Esophagus squamous epithelium (tissue), 5 donors: ENCODE measurements around the gene PDE2A. TPM values are rescaled to one million over a fixed set of nuclear protein-coding genes. Genes with fewer than 3 reads are reported as not detected.

Experiments used
- DNase-seq: peaks from one replicate; lab custom pipeline; 2025; lab: John Stamatoyannopoulos, UW
- H3K27ac ChIP-seq, 4 donors: fragments of 200-600 bp; sonication (generic); one replicate each; pipeline ENCODE4 v1.5.1; 2016 to 2019; ENCODE audit warnings: mild to moderate bottlenecking in 1 of 4
- H3K27me3 ChIP-seq, 4 donors: fragments of 200-600 bp; sonication (generic); 1 replicate in 3 of 4; 2 replicates in 1 of 4; pipeline versions ENCODE4 v1.5.1 to v1.6.0; 2017 to 2021; ENCODE audit warnings: antibody characterized with exemption in 1 of 4
- H3K36me3 ChIP-seq, 3 donors: fragments of 200-600 bp; sonication (generic); one replicate each; pipeline ENCODE4 v1.5.1; 2016 to 2019
- H3K4me1 ChIP-seq, 3 donors: fragments of 200-600 bp; sonication (generic); one replicate each; pipeline ENCODE4 v1.5.1; 2017 to 2019
- H3K4me3 ChIP-seq, 4 donors: fragments of 200-600 bp; sonication (generic); 1 replicate in 3 of 4; 2 replicates in 1 of 4; pipeline ENCODE4 v1.5.1; 2016 to 2019; ENCODE audit warnings: mild to moderate bottlenecking in 2 of 4, moderate library complexity in 1 of 4
- H3K9me3 ChIP-seq, 3 donors: fragments of 200-600 bp; sonication (generic); one replicate each; pipeline ENCODE4 v1.5.1; 2016 to 2019
- POLR2A ChIP-seq, 4 donors: fragments of 450-650 bp; IDR thresholded peaks; one replicate each; pipeline ENCODE4 v1.6.1; 2017; ENCODE audit warnings: antibody characterized with exemption in 4 of 4, mild to moderate bottlenecking in 4 of 4, moderate library complexity in 3 of 4
- WGBS, 2 donors: methylation state at CpG; one replicate each; pipeline ENCODE4 v1.1.5; 2018; 5-methylcytosine and 5-hydroxymethylcytosine counted together
- intact Hi-C: fragments of 100-400 bp; cut with DNase I; formaldehyde crosslinking; loops from one replicate; pipeline ENCODE4 v1.15.0; 2022
- total RNA-seq, 4 donors: library from RNA; depleted of rRNA; stranded (reverse); fragments of >200 nt; gene quantifications; one replicate each; pipeline ENCODE4 v1.1.0, GENCODE V29; 2016
- TF ChIP-seq, protein P1 (sequence below), 6 experiments: fragments of 450-650 bp in 4 of 6; fragments of 200-600 bp in 2 of 6; sonication (generic) in 2 of 6; IDR thresholded peaks; one replicate each; pipeline ENCODE4 v1.5.1; 2016 to 2019; ENCODE audit warnings: antibody characterized with exemption in 6 of 6, mild to moderate bottlenecking in 4 of 6, moderate library complexity in 4 of 6
- donor health status: DM: yes; HTN: yes; CAD: no.

The PDE2A gene
- total RNA-seq, 4 donors from 2014 or later = 5.6 to 38.3 (median 12.9) TPM

DNA sequence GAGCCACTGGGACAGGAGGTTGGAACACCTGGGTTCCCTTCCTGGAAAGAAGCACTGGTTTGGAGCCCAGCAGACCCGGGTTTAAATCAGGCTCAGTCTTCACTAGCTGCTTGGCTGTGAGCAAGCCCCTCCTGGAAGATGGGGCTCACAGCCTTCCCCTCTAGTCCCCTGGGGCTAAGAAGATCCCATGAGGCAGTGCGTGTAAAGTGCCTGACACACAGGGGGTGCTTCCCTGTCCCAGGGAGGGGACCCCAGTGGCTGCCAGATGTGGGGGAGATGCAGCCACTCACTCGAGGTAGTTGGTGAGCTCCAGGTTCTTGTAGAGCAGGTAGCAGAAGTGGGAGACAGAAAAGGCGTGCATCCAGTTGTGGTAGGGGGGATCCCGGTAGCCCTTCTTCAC is 93.2 kb downstream of the PDE2A start:
- Histone ChIP-seq H3K27ac (no peak overlapping the region), H3K9me3 (no peaks in the 10 kb centered on the region), H3K27me3 (peaks cover 0 to 26% (median 0%) of the 10 kb centered on the region in 4 donors), H3K4me3 (no peak overlapping the region), H3K4me1 (peaks cover 0 to 21% (median 3%) of the 10 kb centered on the region in 3 donors), H3K36me3 (peaks cover 0 to 87% (median 0%) of the 10 kb centered on the region in 3 donors)
- WGBS, 2 donors = 51 to 77% methylated on average over 4 to 5 of the region's 5 CpGs
- DNase-seq = no peak
- no peak for TF ChIP-seq POLR2A (IDR thresholded peaks at IDR 0.05)
- TF ChIP-seq, protein P1, sequence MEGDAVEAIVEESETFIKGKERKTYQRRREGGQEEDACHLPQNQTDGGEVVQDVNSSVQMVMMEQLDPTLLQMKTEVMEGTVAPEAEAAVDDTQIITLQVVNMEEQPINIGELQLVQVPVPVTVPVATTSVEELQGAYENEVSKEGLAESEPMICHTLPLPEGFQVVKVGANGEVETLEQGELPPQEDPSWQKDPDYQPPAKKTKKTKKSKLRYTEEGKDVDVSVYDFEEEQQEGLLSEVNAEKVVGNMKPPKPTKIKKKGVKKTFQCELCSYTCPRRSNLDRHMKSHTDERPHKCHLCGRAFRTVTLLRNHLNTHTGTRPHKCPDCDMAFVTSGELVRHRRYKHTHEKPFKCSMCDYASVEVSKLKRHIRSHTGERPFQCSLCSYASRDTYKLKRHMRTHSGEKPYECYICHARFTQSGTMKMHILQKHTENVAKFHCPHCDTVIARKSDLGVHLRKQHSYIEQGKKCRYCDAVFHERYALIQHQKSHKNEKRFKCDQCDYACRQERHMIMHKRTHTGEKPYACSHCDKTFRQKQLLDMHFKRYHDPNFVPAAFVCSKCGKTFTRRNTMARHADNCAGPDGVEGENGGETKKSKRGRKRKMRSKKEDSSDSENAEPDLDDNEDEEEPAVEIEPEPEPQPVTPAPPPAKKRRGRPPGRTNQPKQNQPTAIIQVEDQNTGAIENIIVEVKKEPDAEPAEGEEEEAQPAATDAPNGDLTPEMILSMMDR (IDR thresholded peaks at IDR 0.05) = no peak
- intact Hi-C loops = no loop called here

DNA sequence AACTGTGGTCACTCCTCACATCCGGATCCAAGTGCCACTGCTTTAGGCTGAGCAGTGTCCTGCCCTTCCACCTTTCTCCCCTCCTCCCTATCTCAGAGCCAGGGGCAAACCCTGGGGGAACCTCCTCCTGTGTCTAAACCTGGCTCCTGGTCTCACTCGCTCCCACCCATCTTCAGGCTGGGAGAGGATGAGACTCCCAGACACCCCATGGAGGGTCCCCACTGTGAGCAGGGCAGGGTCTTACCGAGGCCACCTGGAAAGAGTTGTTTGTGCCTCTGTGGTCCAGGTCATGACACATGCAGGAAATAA is 93.6 kb downstream of the PDE2A start:
- DNase-seq = no peak
- Histone ChIP-seq H3K9me3 (no peaks in the 10 kb centered on the region), H3K4me1 (peaks cover 0 to 16% (median 3%) of the 10 kb centered on the region in 3 donors), H3K27ac (no peak overlapping the region), H3K27me3 (peaks cover 0 to 21% (median 0%) of the 10 kb centered on the region in 4 donors), H3K36me3 (peaks cover 0 to 91% (median 0%) of the 10 kb centered on the region in 3 donors), H3K4me3 (no peak overlapping the region)
- 52 to 67% methylated on average over 1 to 2 of the region's 3 CpGs for WGBS, 2 donors
- TF ChIP-seq POLR2A (IDR thresholded peaks at IDR 0.05) = no peak
- TF ChIP-seq, protein P1 (IDR thresholded peaks at IDR 0.05) = no peak
- intact Hi-C loops = no loop called here

DNA sequence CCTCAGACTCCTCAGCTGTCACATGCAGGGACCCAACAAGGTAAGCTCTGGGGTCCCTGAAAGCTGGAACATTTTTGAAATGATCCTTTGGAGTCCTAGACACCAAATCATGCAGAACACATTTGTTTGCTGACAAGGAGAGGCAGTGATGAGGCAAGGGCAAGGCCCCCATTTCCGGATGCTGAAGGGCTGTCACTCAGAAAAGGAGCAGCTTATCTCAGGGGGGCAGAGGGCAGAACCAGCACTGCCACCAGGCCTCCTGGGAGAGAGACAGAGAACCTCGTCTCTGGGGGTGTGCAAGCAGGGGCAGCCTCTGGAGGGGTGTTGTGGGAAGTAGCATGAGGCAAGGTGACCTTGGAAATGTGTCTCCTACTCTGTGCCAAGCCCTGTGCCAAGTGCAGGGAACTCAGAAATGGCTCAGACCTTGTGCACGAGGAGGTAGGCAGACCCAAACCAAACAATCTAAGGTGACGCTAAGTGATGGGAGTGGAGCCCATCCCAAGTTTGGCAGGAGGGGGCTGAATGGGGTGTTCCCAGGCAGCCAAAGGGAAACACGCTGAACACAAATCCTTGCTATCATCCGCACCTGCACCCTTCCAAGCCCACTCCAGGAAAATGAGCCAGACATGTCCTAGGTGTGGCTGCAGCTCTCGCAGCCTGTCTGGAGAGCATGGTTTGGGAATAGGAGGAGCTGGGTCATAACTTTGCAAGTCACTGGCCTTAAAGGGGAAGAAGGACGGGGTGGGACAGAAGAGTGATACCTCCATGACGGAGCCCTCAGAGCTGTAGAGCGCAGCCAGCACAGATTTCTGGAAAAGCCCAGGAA is 94.2 kb downstream of the PDE2A start:
- DNase-seq = no peak
- WGBS, 2 donors = 62 to 72% methylated on average over 8 to 10 of the region's 10 CpGs
- Histone ChIP-seq H3K36me3 (peaks cover 0 to 89% (median 0%) of the 10 kb centered on the region in 3 donors), H3K4me3 (no peak overlapping the region), H3K4me1 (peaks cover 0 to 11% (median 3%) of the 10 kb centered on the region in 3 donors), H3K27me3 (peaks cover 0 to 15% (median 0%) of the 10 kb centered on the region in 4 donors), H3K9me3 (no peaks in the 10 kb centered on the region), H3K27ac (no peak overlapping the region)
- TF ChIP-seq POLR2A (IDR thresholded peaks at IDR 0.05) = no peak
- TF ChIP-seq, protein P1 (IDR thresholded peaks at IDR 0.05) = no peak
- intact Hi-C loops = no loop called here

DNA sequence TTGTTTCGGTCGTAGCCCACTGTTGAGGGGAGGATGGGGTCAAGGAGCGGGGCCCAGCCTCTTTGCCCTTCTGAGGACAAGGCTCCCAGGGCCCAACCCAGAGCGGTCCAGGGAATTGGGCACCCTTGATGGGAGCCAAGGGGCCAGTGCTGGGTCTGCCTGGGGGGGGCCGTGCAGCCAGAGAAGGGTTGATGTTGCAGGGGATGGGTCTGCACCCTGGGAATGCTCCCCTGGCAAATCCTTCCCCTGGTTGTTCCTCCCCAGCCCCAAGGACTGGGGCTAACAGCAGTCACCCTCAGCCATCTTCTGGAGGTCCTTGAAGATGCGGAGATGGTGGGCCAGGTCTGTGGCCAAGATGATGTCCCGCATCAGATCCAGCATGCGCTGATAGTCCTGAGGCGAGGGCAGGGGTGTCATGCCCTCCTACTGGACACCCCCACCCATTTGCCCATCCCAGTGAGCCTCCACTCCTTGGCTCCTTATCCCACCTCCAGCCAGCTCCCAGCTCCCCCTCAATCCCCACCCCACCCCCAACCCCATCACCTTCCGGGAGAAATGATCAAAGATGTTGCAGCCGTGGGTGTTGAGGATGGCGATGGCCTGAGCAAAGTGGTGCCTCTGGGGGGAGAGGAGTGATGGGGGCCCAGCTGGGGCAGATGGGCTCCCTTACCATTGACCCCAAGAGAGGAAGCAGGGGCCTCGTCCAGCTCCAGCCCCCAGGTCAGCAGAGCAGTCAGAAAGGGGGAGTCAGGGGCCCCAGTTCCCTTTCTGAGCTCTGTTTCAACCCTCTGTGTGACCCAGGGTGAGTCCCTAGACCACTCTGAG is 95.0 kb downstream of the PDE2A start:
- Histone ChIP-seq H3K36me3 (peaks cover 0 to 81% (median 0%) of the 10 kb centered on the region in 3 donors), H3K9me3 (no peaks in the 10 kb centered on the region), H3K27me3 (peaks cover 0 to 7% (median 0%) of the 10 kb centered on the region in 4 donors), H3K4me3 (no peak overlapping the region), H3K27ac (no peak overlapping the region), H3K4me1 (peaks cover 0 to 2% (median 0%) of the 10 kb centered on the region in 3 donors)
- TF ChIP-seq POLR2A (IDR thresholded peaks at IDR 0.05) = no peak
- TF ChIP-seq, protein P1 (IDR thresholded peaks at IDR 0.05) = no peak
- no peak for DNase-seq
- whole genome bisulfite sequencing, 2 donors = 80 to 85% methylated on average over 2 to 5 of the region's 13 CpGs
- intact Hi-C loops = no loop called here
